GM18507 (cell line): ENCODE measurements around the gene SLC25A48.

Source experiments
- DNase-seq: peaks from one replicate; pipeline ENCODE4 v3.0.0; 2011; ENCODE audit warnings: low read depth; ENCODE audit not compliant: insufficient read length; ENCODE audit errors: extremely low spot score
- FAIRE-seq: peaks from 2 replicates; lab custom pipeline; 2011; peaks lifted over from hg19 to GRCh38; lab: Jason Lieb, UNC

Gene SLC25A48

GRCh38 chr5:135834639-135835529 is at the start of gene SLC25A48:
TSS of gene SLC25A48 (plus strand) at chr5:135834663. CDS start at chr5:135834848, 185 bp downstream.
- FAIRE-seq (no peak), DNase-seq (peak; percentile 18)

- DNase-seq (no peak), FAIRE-seq (no peak)
Measured at GRCh38 chr5:135800656-135801055, 33.8 kb upstream of the SLC25A48 start.

GRCh38 chr5:135810188-135810943 is 24.1 kb upstream of the SLC25A48 start:
- no peak for FAIRE-seq
- no peak for DNase-seq

- DNase-seq (no peak), FAIRE-seq (no peak)
Measured at GRCh38 chr5:135811007-135811406, 23.5 kb upstream of the SLC25A48 start.

- no peak for DNase-seq
- no peak for FAIRE-seq
Measured at GRCh38 chr5:135813758-135814157, 20.7 kb upstream of the SLC25A48 start.

- no peak for DNase-seq
- no peak for FAIRE-seq
Measured at GRCh38 chr5:135814316-135814715, 20.1 kb upstream of the SLC25A48 start.

- FAIRE-seq: no peak
Measured at GRCh38 chr5:135814812-135815211, 19.7 kb upstream of the SLC25A48 start.

GRCh38 chr5:135821061-135821801 is 13.2 kb upstream of the SLC25A48 start:
- FAIRE-seq (no peak), DNase-seq (no peak)

More at GRCh38 chr5:135814812-135815211, 19.7 kb upstream of the SLC25A48 start:
- DNase-seq: no peak

- FAIRE-seq (no peak), DNase-seq (no peak)
Measured at GRCh38 chr5:135821802-135822201, 12.7 kb upstream of the SLC25A48 start.

- FAIRE-seq: no peak
Measured at GRCh38 chr5:135822286-135822685, 12.2 kb upstream of the SLC25A48 start.

GRCh38 chr5:135822959-135823358 is 11.5 kb upstream of the SLC25A48 start:
- FAIRE-seq: no peak

More at GRCh38 chr5:135822286-135822685, 12.2 kb upstream of the SLC25A48 start:
- DNase-seq: no peak

GRCh38 chr5:135823881-135824280 is 10.6 kb upstream of the SLC25A48 start:
- FAIRE-seq: no peak
- no peak for DNase-seq

More at GRCh38 chr5:135822959-135823358, 11.5 kb upstream of the SLC25A48 start:
- no peak for DNase-seq

- no peak for FAIRE-seq
- DNase-seq: no peak
Measured at GRCh38 chr5:135824541-135825041, 9.9 kb upstream of the SLC25A48 start.

GRCh38 chr5:135825373-135826220 is 8.9 kb upstream of the SLC25A48 start:
- DNase-seq: no peak
- FAIRE-seq: no peak

- no peak for DNase-seq
- FAIRE-seq: no peak
Measured at GRCh38 chr5:135826221-135826525, 8.3 kb upstream of the SLC25A48 start.

GRCh38 chr5:135826994-135827671 is 7.3 kb upstream of the SLC25A48 start:
- no peak for DNase-seq
- no peak for FAIRE-seq

GRCh38 chr5:135827965-135828781 is 6.3 kb upstream of the SLC25A48 start:
- no peak for FAIRE-seq
- no peak for DNase-seq

- DNase-seq (no peak), FAIRE-seq (no peak)
Measured at GRCh38 chr5:135828782-135829127, 5.7 kb upstream of the SLC25A48 start.
